Measurements from ENCODE around the gene MRPL4.
A peak's percentile ranks its signal among the peaks of the same experiment; 100 is the strongest.
"Not testable (repeated sequence)": the region's sequence is repeated elsewhere in the genome, so short reads cannot be mapped to it uniquely, and the experiment has no call there.

The MRPL4 gene

GRCh38 chr19:10259162-10259905 is 7.3 kb downstream of the MRPL4 start:
- peak; percentile 62 for DNase-seq (ENCODE audit: insufficient read length, low spot score)
- peak; percentile 14 for FAIRE-seq

- no peak for FAIRE-seq
- no peak for DNase-seq (ENCODE audit: insufficient read length, low spot score)
Measured at GRCh38 chr19:10260141-10260584, 8.1 kb downstream of the MRPL4 start.

- DNase-seq (ENCODE audit: insufficient read length, low spot score) (no peak), FAIRE-seq (no peak)
Measured at GRCh38 chr19:10262771-10263170, 10.8 kb downstream of the MRPL4 start.

GRCh38 chr19:10266706-10267105 is 14.7 kb downstream of the MRPL4 start:
- DNase-seq (ENCODE audit: insufficient read length, low spot score): no peak
- FAIRE-seq: no peak

GRCh38 chr19:10268071-10268470 is 16.1 kb downstream of the MRPL4 start:
- DNase-seq (ENCODE audit: insufficient read length, low spot score) (no peak), FAIRE-seq (no peak)

GRCh38 chr19:10269333-10270179 is 17.5 kb downstream of the MRPL4 start:
- no peak for DNase-seq (ENCODE audit: insufficient read length, low spot score)
- peak; percentile 86 for FAIRE-seq

GRCh38 chr19:10270180-10270615 is 18.2 kb downstream of the MRPL4 start:
- peak; percentile 83 for FAIRE-seq

GRCh38 chr19:10270616-10271394 is 18.8 kb downstream of the MRPL4 start, which contains the start of gene ICAM1:
TSS of gene ICAM1 (plus strand) at chr19:10271120. CDS start at chr19:10271160, 40 bp downstream.
- DNase-seq (ENCODE audit: insufficient read length, low spot score) (no peak), FAIRE-seq (peak; percentile 92)

More at GRCh38 chr19:10270180-10270615, 18.2 kb downstream of the MRPL4 start:
- no peak for DNase-seq (ENCODE audit: insufficient read length, low spot score)

- DNase-seq (ENCODE audit: insufficient read length, low spot score) (no peak), FAIRE-seq (no peak)
Measured at GRCh38 chr19:10271543-10272086, 19.6 kb downstream of the MRPL4 start.

GRCh38 chr19:10274589-10274988 is 22.6 kb downstream of the MRPL4 start:
- FAIRE-seq (no peak), DNase-seq (ENCODE audit: insufficient read length, low spot score) (no peak)

GRCh38 chr19:10277795-10278589 is 26.0 kb downstream of the MRPL4 start:
- FAIRE-seq (no peak), DNase-seq (ENCODE audit: insufficient read length, low spot score) (no peak)

GRCh38 chr19:10278935-10279334 is 26.9 kb downstream of the MRPL4 start:
- FAIRE-seq: no peak

GRCh38 chr19:10279737-10280442 is 27.9 kb downstream of the MRPL4 start:
- DNase-seq (ENCODE audit: insufficient read length, low spot score) (no peak), FAIRE-seq (no peak)

More at GRCh38 chr19:10278935-10279334, 26.9 kb downstream of the MRPL4 start:
- DNase-seq (ENCODE audit: insufficient read length, low spot score): no peak

GRCh38 chr19:10282043-10282442 is 30.0 kb downstream of the MRPL4 start:
- not testable (repeated sequence) for DNase-seq (ENCODE audit: insufficient read length, low spot score); FAIRE-seq

GRCh38 chr19:10283301-10284064 is 31.5 kb downstream of the MRPL4 start:
- FAIRE-seq (no peak), DNase-seq (ENCODE audit: insufficient read length, low spot score) (no peak)

- FAIRE-seq (no peak), DNase-seq (ENCODE audit: insufficient read length, low spot score) (no peak)
Measured at GRCh38 chr19:10284065-10284959, 32.3 kb downstream of the MRPL4 start.

- FAIRE-seq: no peak
- DNase-seq (ENCODE audit: insufficient read length, low spot score): no peak
Measured at GRCh38 chr19:10284960-10285278, 32.9 kb downstream of the MRPL4 start.

Measured in GM19239 (cell line).